HG03565 (cell line): Measurements from ENCODE around the gene LRRN2.
"Not testable (repeated sequence)": the region's sequence is repeated elsewhere in the genome, so short reads cannot be mapped to it uniquely, and the experiment has no call there.

ENCODE experiments used
- ATAC-seq: cut with Tn5 transposase; IDR thresholded peaks from one replicate; pipeline ENCODE4 v1.9.1; 2021; ENCODE audit warnings: mild to moderate bottlenecking, moderate library complexity; ENCODE audit not compliant: unreplicated experiment

The LRRN2 gene

GRCh38 chr1:204633665-204634064 lies 51.9 kb downstream of the LRRN2 start:
- no peak for ATAC-seq

- ATAC-seq, result no peak
These were observed 55.2 kb downstream of the LRRN2 start for GRCh38 chr1:204630132-204630905.

- not testable (repeated sequence) for ATAC-seq
These were observed 56.1 kb downstream of the LRRN2 start for GRCh38 chr1:204629459-204629858.

GRCh38 chr1:204628868-204629267 lies 56.7 kb downstream of the LRRN2 start:
- no peak for ATAC-seq

GRCh38 chr1:204627436-204627835 lies 58.1 kb downstream of the LRRN2 start:
- ATAC-seq, result no peak

DNA sequence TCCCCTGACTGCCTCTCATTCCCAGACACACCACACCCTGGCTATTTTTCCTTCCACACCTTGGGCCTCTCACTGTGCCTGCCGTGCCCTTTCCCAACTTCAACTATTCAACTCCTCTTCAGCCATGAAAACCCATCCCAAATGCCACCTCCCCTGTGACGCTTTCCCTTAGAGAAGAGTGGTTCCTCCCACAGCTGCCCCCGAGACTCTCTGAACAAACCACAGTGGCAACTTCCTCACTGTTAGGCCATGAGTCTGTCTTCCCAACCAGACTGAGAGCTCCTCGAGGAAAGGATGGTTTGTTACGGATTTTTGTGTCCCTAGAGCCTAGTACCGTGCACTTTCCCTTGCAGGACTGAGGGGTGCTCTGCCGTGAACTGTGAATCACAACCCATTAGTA lies 59.2 kb downstream of the LRRN2 start:
- ATAC-seq, result no peak

DNA sequence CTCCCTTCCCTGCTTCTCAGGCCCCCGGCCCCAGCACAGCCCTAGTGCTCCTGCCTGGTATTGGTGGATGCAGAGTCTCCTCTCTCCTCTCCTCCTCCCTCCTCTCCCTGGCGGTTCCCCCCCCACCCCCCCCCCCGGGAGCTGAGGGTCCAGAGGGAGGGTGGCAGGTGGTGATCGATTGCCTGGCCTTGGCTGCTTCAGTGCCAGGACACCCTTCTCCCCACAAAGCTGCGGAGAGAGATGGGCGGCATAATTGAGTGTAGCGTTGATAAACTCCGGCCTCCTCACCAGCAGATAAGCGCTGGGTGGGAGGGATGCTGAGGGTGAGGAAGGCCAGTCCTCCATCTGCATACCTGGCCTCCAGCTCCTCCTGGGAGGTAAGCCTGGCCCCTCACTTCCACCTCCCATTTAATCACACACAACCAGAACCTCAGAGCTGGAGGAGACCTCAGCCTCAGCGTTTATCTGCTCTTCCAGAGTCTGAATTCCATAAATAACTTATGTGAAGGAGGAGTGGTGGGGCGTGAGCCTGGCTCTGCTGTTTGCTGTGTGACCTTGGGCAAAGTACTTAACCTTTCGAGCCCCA lies 60.8 kb downstream of the LRRN2 start:
- ATAC-seq, result no peak

DNA sequence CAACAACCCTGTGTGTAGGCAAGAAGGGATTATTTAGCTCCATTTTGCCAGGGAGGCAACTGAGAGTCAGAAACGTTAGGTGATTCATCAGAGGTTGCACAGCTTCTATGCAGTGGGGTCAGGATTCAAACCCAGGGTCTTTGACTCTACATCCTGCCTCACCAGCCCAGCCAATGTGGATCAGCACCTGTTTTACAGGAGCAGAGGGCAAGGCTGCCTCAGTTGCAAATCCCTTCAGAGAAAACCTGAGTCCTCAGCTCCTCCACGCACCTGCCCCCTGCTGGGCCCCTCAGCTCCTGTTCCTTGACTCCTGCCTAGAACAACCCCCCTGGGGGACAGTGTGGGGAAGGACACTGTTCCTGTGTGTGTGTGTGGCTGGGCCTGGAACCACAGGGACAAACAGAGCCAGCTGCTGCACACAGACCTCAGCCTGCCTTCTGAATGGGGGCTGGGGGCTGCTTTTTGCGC lies 61.6 kb downstream of the LRRN2 start:
- ATAC-seq, result no peak

DNA sequence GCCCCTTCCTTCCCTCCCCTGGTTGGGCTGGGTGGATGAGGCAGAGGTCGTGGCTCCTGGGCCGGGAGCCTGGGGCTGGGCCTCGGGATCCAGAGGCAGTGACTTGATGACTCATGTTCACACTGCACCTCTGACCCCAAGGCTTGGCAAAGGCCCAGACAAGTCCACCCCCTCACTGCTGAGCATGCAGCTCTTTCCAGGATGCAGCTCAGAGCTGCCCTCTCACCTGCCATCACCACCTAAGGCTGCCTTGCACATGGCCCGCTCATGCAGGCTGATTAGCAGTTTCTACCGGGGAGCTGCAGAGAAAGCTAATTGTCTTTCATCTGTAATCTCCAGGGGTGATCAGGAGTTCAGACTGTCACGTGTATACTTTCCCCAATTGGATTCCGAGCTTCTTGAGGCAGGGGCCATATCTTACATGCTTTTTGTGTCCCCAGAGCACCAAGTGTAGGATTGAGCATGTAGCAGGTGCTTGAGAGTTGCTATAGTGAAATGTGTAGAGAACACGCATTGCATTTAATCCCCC lies 62.1 kb downstream of the LRRN2 start:
- ATAC-seq, result no peak

DNA sequence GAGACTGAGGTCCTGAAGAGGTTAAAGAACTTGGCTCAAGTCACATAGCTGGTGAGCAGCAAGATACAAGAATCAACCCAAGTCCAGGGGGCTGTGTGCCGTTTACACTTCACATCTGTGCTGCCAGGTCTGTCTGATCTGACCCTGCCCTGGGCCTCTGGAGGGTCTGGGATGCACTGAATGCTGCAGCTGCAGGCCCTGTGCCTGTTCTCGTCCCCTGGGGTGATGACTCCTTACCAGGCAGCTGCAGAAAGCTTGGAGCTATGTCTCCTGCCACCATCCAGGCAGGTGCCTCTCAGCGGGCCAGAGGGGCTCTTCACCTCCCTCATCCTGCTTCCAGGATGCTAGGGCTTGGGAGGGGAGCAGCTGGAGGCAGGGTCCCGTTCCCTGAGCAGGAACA lies 63.5 kb downstream of the LRRN2 start:
- ATAC-seq, result no peak

GRCh38 chr1:204621396-204621795 lies 64.1 kb downstream of the LRRN2 start:
- no peak for ATAC-seq

DNA sequence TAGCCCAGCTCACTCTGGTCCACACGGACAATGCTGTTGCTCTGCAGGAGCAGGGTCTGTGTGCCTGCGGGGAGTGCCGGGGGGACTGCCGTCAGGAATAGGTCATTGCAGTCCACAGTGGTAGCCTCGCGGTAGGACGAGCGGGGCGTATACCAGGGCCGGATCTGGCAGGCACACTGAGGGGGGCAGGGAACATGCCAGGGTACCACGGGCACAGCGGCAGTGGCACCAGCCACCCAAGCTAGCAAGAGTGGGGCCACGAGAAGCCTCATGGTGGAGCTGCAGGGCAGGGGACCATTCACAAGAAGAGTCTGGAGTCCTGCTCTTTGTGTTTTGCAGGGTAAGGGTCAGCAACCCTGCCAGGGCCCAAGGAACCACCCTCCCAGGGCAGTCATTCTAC lies 65.8 kb downstream of the LRRN2 start:
- no peak for ATAC-seq

GRCh38 chr1:204618148-204618760 lies 67.3 kb downstream of the LRRN2 start:
- ATAC-seq, result no peak

DNA sequence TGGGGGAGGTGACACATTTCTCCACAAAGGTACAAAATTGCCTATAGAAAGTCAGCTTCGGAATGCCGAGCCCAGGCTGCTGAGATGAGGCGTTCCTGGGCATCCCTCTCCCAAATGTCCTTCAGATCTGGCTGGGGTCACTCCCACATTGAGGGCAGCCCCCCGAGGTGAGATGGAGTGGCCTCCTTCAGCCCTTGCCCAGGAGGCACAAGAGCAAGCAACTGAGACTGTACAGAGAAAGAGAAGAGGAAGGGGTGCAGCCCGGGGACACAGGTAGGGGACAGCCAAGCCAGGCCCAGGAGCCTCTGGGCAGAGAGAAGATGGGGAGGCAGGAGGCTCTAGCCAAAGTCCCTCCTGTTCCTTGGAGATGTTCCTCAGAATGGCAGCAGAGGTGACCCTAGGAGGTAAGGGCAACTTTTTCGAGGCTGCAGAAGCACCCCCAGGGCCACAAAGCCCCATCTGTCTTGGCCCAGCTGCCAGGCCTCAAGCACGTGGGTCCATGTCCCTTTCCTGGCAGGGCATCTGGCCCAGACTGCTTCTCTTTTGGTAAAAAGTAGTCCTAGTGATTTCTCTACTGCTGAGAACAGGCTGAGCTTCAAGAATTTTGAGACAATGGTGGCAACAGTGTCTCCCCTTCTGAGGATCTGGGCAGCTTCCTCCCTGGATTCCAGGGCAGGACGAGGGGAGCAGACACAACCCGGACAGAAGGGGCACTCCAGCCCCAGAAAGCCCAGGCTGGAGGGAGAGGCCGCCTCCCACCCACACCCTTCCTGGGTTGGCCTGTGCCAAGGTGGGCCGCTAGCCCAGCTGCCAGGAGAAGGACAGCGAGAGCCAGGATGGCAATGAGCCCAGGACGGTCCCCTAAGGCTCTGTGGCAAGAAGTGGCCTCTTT lies 68.0 kb downstream of the LRRN2 start:
- no peak for ATAC-seq

GRCh38 chr1:204616641-204617040 lies 68.9 kb downstream of the LRRN2 start:
- ATAC-seq, result no peak

GRCh38 chr1:204615881-204616280 lies 69.7 kb downstream of the LRRN2 start:
- ATAC-seq, result no peak

DNA sequence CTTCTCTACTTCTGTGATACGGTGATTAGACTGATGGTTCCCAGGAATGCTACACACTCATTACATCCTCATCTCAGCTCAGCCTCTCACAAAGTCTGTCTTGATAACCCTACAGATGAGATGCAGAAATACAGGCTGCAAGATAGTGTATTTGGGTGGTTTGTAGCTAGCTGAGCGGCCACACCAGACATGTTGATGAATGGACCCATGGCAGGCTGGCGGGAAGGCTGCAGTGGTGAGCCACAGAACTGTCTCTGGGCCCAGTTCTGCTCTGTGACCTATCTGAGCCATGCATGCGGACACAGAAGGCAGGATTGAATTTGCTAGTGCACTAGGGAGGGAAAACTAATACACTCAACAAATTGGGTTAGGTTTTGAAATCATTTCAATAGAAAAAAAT lies 71.9 kb downstream of the LRRN2 start:
- no peak for ATAC-seq

GRCh38 chr1:204612326-204612725 lies 73.2 kb downstream of the LRRN2 start:
- ATAC-seq, result no peak

GRCh38 chr1:204611036-204611435 lies 74.5 kb downstream of the LRRN2 start:
- ATAC-seq, result no peak

DNA sequence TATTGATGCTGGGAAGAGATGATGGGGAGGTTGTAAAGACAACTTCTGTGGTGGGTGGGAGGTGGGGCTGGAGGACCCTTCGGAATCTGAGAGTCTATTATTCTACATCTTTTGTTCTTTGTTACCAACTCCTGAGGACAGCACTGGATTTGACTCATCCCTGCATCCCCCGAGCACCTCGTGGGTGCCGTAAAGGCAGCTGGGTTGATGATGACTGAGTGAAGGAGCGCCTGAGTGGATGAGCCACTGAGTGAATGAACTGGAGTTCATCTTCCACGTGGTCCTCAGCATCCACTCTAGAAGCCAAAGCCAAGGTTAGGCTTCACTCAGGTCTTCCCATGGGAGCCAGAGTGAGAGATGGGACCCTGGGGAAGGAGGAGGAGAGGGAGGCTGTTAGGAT lies 77.6 kb downstream of the LRRN2 start:
- no peak for ATAC-seq

- ATAC-seq, result no peak
These were observed 79.7 kb downstream of the LRRN2 start for GRCh38 chr1:204605791-204606190.
